HG03575 (cell line): ENCODE data around the gene IL1R1.
"Not testable (repeated sequence)": the region's sequence is repeated elsewhere in the genome, so short reads cannot be mapped to it uniquely, and the experiment has no call there.

Experiments used
- ATAC-seq: cut with Tn5 transposase; IDR thresholded peaks from one replicate; pipeline ENCODE4 v1.9.1; 2021; ENCODE audit not compliant: unreplicated experiment, insufficient number of reproducible peaks, low FRiP score; ENCODE audit errors: extremely low read depth

IL1R1 gene

GRCh38 chr2:102110171-102110570 is 32.4 kb upstream of the IL1R1 start:
- no peak for ATAC-seq

GRCh38 chr2:102110596-102111334 is 31.8 kb upstream of the IL1R1 start:
- no peak for ATAC-seq

- no peak for ATAC-seq
These were observed 30.7 kb upstream of the IL1R1 start for GRCh38 chr2:102111823-102112222.

- ATAC-seq, result no peak
These were observed 30.3 kb upstream of the IL1R1 start for GRCh38 chr2:102112271-102112670.

- no peak for ATAC-seq
These were observed 29.6 kb upstream of the IL1R1 start for GRCh38 chr2:102112692-102113665.

GRCh38 chr2:102114290-102114721 is 28.2 kb upstream of the IL1R1 start:
- ATAC-seq, result no peak

GRCh38 chr2:102114851-102115497 is 27.6 kb upstream of the IL1R1 start:
- ATAC-seq, result no peak

GRCh38 chr2:102116630-102117471 is 25.7 kb upstream of the IL1R1 start:
- ATAC-seq, result no peak

GRCh38 chr2:102117472-102117858 is 25.1 kb upstream of the IL1R1 start:
- ATAC-seq, result no peak

- no peak for ATAC-seq
These were observed 23.3 kb upstream of the IL1R1 start for GRCh38 chr2:102119255-102119654.

- no peak for ATAC-seq
These were observed 22.3 kb upstream of the IL1R1 start for GRCh38 chr2:102120261-102120660.

- ATAC-seq, result no peak
These were observed 21.8 kb upstream of the IL1R1 start for GRCh38 chr2:102120701-102121159.

GRCh38 chr2:102122115-102122514 is 20.4 kb upstream of the IL1R1 start:
- no peak for ATAC-seq

- no peak for ATAC-seq
These were observed 19.6 kb upstream of the IL1R1 start for GRCh38 chr2:102122909-102123308.

- not testable (repeated sequence) for ATAC-seq
These were observed 18.1 kb upstream of the IL1R1 start for GRCh38 chr2:102124421-102124820.

- no peak for ATAC-seq
These were observed 16.4 kb upstream of the IL1R1 start for GRCh38 chr2:102126169-102126568.

- no peak for ATAC-seq
These were observed 15.9 kb upstream of the IL1R1 start for GRCh38 chr2:102126660-102127059.

- ATAC-seq, result no peak
These were observed 13.5 kb upstream of the IL1R1 start for GRCh38 chr2:102129082-102129481.
